GM18907 (cell line): ENCODE data around the gene SLAMF1.
"Not testable (repeated sequence)": the region's sequence is repeated elsewhere in the genome, so short reads cannot be mapped to it uniquely, and the experiment has no call there.

Experiments used
- ATAC-seq: cut with Tn5 transposase; IDR thresholded peaks from one replicate; pipeline ENCODE4 v1.9.1; 2021; ENCODE audit warnings: mild to moderate bottlenecking, moderate library complexity; ENCODE audit not compliant: unreplicated experiment

Gene SLAMF1

GRCh38 chr1:160567858-160568682 is 78.8 kb downstream of the SLAMF1 start:
- ATAC-seq = peak; percentile 59

- ATAC-seq = no peak
Measured at GRCh38 chr1:160567341-160567740, 79.5 kb downstream of the SLAMF1 start.

- ATAC-seq = no peak
Measured at GRCh38 chr1:160565564-160565963, 81.3 kb downstream of the SLAMF1 start.

DNA sequence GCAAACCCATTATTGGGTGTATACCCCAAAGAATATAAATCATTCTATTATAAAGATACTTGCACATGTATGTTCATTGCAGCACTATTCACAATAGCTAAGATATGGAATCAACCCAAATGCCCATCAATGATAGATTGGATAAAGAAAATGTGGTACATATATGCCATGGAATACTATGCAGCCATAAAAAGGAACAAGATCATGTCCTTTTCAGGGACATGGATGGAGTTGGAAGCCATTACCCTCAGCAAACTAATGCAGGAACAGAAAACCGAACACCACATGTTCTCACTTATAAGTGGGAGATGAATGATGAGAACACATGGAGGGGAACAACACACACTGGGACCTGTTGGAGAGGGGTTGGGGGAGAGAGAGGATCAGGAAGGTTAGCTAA is 83.6 kb downstream of the SLAMF1 start:
- ATAC-seq = not testable (repeated sequence)

DNA sequence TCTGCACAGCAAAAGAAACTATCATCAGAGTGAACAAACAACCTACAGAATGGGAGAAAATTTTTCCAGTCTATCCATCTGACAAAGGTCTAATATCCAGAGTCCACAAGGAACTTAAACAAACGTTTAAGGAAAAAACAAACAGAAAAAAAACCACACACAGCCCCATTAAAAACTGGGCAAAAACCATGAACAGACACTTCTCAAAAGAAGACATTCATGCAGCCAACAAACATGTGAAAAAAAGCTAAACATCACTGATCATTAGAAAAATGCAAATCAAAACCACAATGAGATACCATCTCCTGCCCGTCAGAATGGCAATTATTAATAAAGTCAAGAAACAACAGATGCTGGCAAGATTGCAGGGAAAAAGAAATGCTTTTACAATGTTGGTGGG is 84.1 kb downstream of the SLAMF1 start:
- not testable (repeated sequence) for ATAC-seq

DNA sequence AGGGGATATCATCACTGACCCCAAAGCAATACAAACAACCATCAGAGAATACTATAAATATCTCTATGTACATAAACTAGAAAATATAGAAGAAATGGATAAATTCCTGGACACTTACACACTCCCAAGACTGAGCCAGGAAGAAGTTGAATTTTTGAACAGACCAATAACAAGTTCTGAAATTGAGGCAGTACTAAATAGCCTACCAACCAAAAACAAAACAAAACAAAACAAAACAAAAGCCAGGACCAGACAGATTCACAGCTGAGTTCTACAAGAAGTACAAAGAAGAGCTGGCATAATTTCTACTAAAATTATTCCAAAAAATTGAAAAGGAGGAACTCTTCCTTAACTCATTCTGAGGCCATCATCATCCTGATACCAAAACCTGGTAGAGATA is 86.0 kb downstream of the SLAMF1 start:
- ATAC-seq = no peak

DNA sequence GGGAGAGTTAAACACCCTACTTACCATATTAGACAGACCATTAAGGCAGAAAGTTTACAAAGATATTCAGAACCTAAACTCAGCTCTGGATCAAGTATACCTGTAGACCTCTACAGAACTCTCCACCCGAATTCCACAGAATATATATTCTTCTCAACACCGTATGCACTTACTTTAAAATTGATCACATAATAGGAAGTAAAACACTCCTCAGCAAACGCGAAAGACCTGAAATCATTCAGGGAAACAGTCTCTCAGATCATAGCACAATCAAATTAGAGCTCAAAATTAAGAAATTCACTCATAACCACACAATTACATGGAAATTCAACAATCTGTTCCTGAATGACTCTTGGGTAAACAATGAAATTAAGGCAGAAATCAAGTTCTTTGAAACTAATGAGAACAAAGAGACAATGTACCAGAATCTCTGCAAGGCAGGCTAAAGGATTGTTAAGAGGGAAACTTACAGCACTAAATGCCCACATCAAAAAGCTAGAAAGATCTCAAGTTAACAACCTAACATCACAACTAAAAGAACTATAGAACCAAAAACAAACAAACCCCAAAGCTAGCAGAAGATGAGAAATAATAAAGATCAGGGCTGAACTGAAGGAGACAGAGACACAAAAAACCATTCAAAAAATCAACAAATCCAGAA is 86.7 kb downstream of the SLAMF1 start:
- no peak for ATAC-seq

GRCh38 chr1:160559437-160559836 is 87.4 kb downstream of the SLAMF1 start:
- not testable (repeated sequence) for ATAC-seq

- no peak for ATAC-seq
Measured at GRCh38 chr1:160558660-160559380, 88.0 kb downstream of the SLAMF1 start.
